Left lobe of liver (tissue), 2 donors: ENCODE data around the gene HS3ST5. TPM values are rescaled to one million over a fixed set of nuclear protein-coding genes. Genes with fewer than 3 reads are reported as not detected.
"Not testable (repeated sequence)": the region's sequence is repeated elsewhere in the genome, so short reads cannot be mapped to it uniquely, and the experiment has no call there.

Source experiments
- ATAC-seq: fragments of 200-7000 bp; cut with Tn5 transposase; one replicate; pipeline ENCODE4 v1.9.1; 2020; ENCODE audit warnings: mild to moderate bottlenecking, moderate library complexity
- DNase-seq: peaks from one replicate; pipeline ENCODE4 v3.0.0-alpha.2; 2020; ENCODE audit warnings: low spot score
- total RNA-seq: library from RNA; stranded (reverse); gene quantifications from one replicate; pipeline ENCODE4 v1.2.1, GENCODE V29; 2021
- donor health status: DM: no; HTN: no; CAD: no; lungs with moderate emphysema.
- donor health status: DM: no; HTN: yes; CAD: no.

Gene HS3ST5
- total RNA-seq, 1 donor from 2014 or later = not detected

GRCh38 chr6:114339706-114340105 is 3.1 kb downstream of the HS3ST5 start:
- ATAC-seq (no peak), DNase-seq (no peak)

- DNase-seq (no peak), ATAC-seq (no peak)
These were observed 8.6 kb downstream of the HS3ST5 start for GRCh38 chr6:114334237-114334636.

GRCh38 chr6:114327074-114327473 is 15.7 kb downstream of the HS3ST5 start:
- no peak for ATAC-seq
- DNase-seq = no peak

GRCh38 chr6:114323784-114324183 is 19.0 kb downstream of the HS3ST5 start:
- DNase-seq (no peak), ATAC-seq (no peak)

GRCh38 chr6:114319749-114320148 is 23.1 kb downstream of the HS3ST5 start:
- DNase-seq (no peak), ATAC-seq (no peak)

GRCh38 chr6:114315831-114316595 is 26.8 kb downstream of the HS3ST5 start:
- ATAC-seq = no peak
- no peak for DNase-seq

GRCh38 chr6:114313816-114314215 is 29.0 kb downstream of the HS3ST5 start:
- not testable (repeated sequence) for ATAC-seq

GRCh38 chr6:114312931-114313330 is 29.9 kb downstream of the HS3ST5 start:
- no peak for ATAC-seq
- no peak for DNase-seq

More at GRCh38 chr6:114313816-114314215, 29.0 kb downstream of the HS3ST5 start:
- DNase-seq = not testable (repeated sequence)

- no peak for ATAC-seq
- no peak for DNase-seq
These were observed 32.8 kb downstream of the HS3ST5 start for GRCh38 chr6:114310053-114310452.

GRCh38 chr6:114304304-114304887 is 38.4 kb downstream of the HS3ST5 start:
- ATAC-seq = no peak

GRCh38 chr6:114301596-114302219 is 41.1 kb downstream of the HS3ST5 start:
- DNase-seq (no peak), ATAC-seq (peak; percentile 39)

More at GRCh38 chr6:114304304-114304887, 38.4 kb downstream of the HS3ST5 start:
- DNase-seq = no peak

- no peak for DNase-seq
- ATAC-seq = no peak
These were observed 45.7 kb downstream of the HS3ST5 start for GRCh38 chr6:114297135-114297534.

GRCh38 chr6:114292431-114292830 is 50.4 kb downstream of the HS3ST5 start:
- DNase-seq (no peak), ATAC-seq (no peak)

GRCh38 chr6:114291428-114291827 is 51.4 kb downstream of the HS3ST5 start:
- ATAC-seq (no peak), DNase-seq (no peak)

- no peak for DNase-seq
- no peak for ATAC-seq
These were observed 52.0 kb downstream of the HS3ST5 start for GRCh38 chr6:114290864-114291263.

GRCh38 chr6:114288701-114289495 is 53.9 kb downstream of the HS3ST5 start:
- ATAC-seq (no peak), DNase-seq (no peak)

- ATAC-seq (no peak), DNase-seq (no peak)
These were observed 55.4 kb downstream of the HS3ST5 start for GRCh38 chr6:114287461-114287860.

- no peak for DNase-seq
- no peak for ATAC-seq
These were observed 56.6 kb downstream of the HS3ST5 start for GRCh38 chr6:114286211-114286610.

GRCh38 chr6:114284281-114284680 is 58.5 kb downstream of the HS3ST5 start:
- ATAC-seq (no peak), DNase-seq (no peak)

GRCh38 chr6:114282292-114282691 is 60.5 kb downstream of the HS3ST5 start:
- DNase-seq = no peak
- ATAC-seq = no peak

GRCh38 chr6:114281496-114281895 is 61.3 kb downstream of the HS3ST5 start:
- no peak for ATAC-seq
- DNase-seq = no peak
